RPMI8226 (cell line): ENCODE measurements around the gene STXBP2.

Source experiments
- DNase-seq: peaks from one replicate; pipeline ENCODE4 v3.0.0-alpha.2; 2015

STXBP2 gene

GRCh38 chr19:7636691-7637373 lies at the start of gene STXBP2:
TSS of gene STXBP2 (plus strand) at chr19:7637110. CDS start at chr19:7637150, 40 bp downstream.
- DNase-seq: peak; percentile 93

GRCh38 chr19:7589822-7590221 lies 47.1 kb upstream of the STXBP2 start:
- no peak for DNase-seq

- DNase-seq: no peak
Observed at GRCh38 chr19:7590256-7590655, 46.7 kb upstream of the STXBP2 start.

GRCh38 chr19:7595466-7596133 lies 41.3 kb upstream of the STXBP2 start, which contains the start of gene CAMSAP3:
TSS of gene CAMSAP3 (plus strand) at chr19:7595863. CDS start at chr19:7596003, 140 bp downstream.
- peak; percentile 81 for DNase-seq

- no peak for DNase-seq
Observed at GRCh38 chr19:7596211-7596937, 40.5 kb upstream of the STXBP2 start.

GRCh38 chr19:7597689-7598088 lies 39.2 kb upstream of the STXBP2 start:
- no peak for DNase-seq

- no peak for DNase-seq
Observed at GRCh38 chr19:7598180-7598579, 38.7 kb upstream of the STXBP2 start.

GRCh38 chr19:7600721-7601120 lies 36.2 kb upstream of the STXBP2 start:
- DNase-seq: no peak

GRCh38 chr19:7602240-7602934 lies 34.5 kb upstream of the STXBP2 start:
- no peak for DNase-seq

- DNase-seq: peak; percentile 43
Observed at GRCh38 chr19:7602935-7603497, 33.9 kb upstream of the STXBP2 start.

GRCh38 chr19:7603919-7604318 lies 33.0 kb upstream of the STXBP2 start:
- DNase-seq: no peak

GRCh38 chr19:7605490-7606222 lies 31.3 kb upstream of the STXBP2 start:
- DNase-seq: peak; percentile 64

GRCh38 chr19:7606289-7606688 lies 30.6 kb upstream of the STXBP2 start:
- DNase-seq: no peak

GRCh38 chr19:7607212-7607873 lies 29.6 kb upstream of the STXBP2 start:
- DNase-seq: no peak

- DNase-seq: no peak
Observed at GRCh38 chr19:7607874-7608560, 28.9 kb upstream of the STXBP2 start.

- DNase-seq: no peak
Observed at GRCh38 chr19:7610491-7611240, 26.2 kb upstream of the STXBP2 start.

GRCh38 chr19:7611541-7612279 lies 25.2 kb upstream of the STXBP2 start:
- DNase-seq: no peak

- no peak for DNase-seq
Observed at GRCh38 chr19:7612282-7613274, 24.3 kb upstream of the STXBP2 start.
